NCI-H69 (cell line): ENCODE results near the gene DNAJC11.
A peak's percentile ranks its signal among the peaks of the same experiment; 100 is the strongest.
"Not testable (repeated sequence)": the region's sequence is repeated elsewhere in the genome, so short reads cannot be mapped to it uniquely, and the experiment has no call there.

Experiments used
- DNase-seq: peaks from one replicate; lab custom pipeline; 2025; lab: John Stamatoyannopoulos, UW

Gene DNAJC11

DNA sequence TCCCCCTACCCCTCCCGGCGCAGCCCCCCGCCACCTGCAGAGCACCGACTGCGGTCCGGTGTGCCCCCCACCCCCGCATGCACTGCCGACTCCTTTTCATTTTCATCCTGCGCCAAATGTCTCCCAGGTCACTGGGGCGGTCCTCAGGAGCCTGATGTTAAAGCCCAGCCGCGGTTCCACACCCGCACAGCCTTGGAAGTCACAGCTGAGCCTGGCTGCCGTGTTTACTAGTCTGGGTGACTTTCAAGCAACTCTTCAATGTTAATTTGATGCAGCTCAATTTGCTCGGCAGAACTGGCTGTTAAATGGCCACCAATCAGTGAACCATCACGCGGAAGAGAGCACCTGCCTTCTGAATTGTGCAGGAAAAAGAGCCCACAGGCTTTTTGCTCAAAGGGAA lies 49.7 kb downstream of the DNAJC11 start:
- no peak for DNase-seq

DNA sequence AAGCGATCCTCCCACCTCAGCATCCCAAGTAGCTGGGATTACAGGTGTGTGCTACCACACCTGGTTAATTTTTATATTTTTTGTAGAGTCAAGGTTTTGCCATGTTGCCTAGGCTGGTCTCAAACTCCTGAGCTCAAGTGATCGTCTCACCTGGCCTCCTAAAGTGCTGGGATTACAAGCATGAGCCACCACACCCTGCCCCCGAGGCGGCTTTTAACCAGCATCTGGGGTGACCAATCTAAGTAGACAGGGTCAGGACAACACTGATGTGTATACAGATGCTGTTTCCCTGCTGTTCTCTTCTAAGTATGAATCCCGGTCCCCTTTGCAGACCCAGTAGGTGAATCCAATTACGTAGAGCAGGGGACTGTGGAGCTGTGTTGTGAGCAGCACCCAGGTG lies 53.1 kb downstream of the DNAJC11 start:
- peak; percentile 5 for DNase-seq

DNA sequence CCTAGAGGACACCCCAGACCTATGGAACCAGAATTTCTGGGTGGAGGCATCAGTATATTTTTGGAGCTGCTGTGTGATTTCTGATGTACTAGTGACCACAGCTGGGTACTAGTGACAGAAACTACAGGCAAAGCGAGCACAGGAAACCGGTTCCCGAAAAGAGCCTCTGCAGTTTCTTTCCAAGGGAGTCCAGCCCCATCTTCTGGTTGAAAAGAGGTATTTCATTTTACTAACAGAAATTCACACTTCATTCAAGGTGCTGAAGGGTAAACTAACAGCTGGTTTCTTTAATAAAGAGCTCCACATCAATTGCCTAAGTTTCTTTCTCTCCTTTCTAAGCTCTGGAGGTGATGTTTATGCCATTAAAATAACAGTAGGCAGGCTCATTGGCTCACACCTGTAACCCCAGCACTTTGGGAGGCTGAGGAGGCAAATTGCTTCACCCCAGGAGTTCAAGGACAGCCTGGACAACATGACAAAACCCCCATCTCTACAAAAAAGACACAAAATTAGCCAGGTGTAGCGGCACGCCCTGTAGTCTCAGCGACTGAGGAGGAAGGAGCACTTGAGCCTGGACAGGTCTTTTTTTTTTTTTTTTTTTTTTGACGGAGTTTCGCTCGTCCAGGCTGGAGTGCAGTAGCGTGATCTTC lies 55.0 kb downstream of the DNAJC11 start:
- DNase-seq = peak; percentile 45

DNA sequence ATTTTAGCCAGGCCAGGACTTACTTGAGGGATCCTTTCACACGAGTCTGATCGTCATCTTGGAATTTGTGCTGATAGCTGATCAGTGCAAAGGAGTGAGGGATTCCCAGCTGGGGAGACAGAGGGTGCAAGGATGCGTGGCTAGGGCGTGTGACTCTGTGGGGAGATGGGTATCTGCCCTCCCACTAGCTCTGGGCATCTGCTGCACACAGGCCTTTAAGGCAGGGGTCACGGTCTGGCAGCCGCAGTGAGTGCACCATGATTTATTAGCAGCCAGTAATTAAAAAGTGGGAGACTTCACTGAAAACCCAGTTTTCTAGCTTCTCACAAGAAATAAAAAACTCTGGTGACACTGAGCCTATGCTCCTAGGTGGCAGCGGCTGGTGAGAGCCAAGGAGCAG lies 56.6 kb downstream of the DNAJC11 start:
- no peak for DNase-seq

DNA sequence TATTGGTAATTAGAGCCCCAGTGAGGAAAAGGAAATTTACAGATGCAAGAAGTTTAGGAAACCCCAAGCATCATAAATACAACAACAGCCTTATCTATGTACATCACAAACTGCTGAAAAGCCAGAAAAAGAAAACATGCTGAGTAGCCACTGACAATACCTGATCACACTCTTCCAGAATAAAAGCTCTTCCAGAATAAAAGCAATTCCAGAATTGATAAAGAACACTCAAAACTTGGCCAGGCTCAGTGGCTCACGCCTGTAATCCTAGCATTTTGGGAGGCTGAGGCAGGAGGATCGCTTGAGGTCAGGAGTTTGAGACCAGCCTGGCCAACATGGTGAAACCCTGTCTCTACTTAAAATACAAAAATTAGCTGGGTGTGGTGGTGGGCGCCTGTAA lies 60.7 kb downstream of the DNAJC11 start:
- DNase-seq = not testable (repeated sequence)

DNA sequence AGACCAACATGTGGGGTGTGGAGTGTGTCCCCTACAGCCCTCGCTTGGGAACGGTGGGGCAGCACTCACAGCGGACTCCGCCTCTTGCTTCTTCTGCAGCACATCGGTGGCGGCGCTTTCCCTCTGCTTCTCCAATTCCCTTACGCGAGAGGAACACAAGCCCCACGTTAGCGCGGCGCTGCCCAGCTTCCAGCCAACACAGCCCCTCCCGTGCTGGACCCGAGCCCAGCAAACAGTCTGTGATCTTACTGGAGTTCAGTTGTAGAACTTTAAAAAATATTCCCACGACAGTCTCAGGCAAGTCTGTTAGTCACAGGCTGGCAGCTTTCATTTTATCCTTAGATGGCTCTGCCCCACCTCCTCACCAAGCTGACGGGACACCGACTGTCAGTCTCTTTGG lies 63.4 kb downstream of the DNAJC11 start:
- DNase-seq = no peak

DNA sequence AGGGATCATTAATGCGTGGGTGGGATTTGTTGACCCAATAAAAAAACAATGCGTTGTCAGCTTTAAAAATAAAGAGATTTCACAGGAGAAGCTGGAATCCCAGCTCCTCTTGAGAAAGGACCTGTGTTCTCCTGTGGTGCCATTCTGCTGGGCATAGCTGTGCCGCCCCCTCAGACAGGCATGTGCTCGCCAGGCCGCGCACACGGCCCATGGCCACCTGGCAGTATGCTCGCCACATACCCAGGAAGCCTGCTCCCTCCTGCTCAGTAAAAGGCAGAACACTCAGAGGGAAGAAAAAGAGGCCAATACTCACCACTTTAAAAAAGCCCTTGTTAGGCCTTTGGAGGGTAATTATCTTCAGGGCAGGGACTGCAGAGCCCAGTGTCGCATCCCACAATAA lies 63.8 kb downstream of the DNAJC11 start:
- DNase-seq = no peak

DNA sequence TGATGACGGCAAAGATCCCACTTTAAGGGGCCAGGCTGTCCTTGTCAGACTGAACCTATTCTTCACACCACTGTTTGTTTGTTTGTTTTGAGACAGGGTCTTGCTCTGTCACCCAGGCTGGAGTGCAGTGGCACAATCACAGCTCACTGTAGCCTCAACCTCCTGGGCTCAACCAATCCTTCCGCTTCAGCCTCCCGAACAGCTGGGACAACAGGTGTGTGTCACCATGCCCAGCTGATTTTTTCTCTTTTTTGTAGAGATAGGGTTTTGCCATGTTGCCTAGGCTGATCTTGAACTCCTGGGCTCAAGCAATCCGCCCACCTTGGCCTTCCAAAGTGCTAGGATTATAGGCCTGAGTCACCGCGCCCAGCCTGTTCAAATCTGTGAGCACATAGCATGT lies 64.8 kb downstream of the DNAJC11 start:
- not testable (repeated sequence) for DNase-seq

DNA sequence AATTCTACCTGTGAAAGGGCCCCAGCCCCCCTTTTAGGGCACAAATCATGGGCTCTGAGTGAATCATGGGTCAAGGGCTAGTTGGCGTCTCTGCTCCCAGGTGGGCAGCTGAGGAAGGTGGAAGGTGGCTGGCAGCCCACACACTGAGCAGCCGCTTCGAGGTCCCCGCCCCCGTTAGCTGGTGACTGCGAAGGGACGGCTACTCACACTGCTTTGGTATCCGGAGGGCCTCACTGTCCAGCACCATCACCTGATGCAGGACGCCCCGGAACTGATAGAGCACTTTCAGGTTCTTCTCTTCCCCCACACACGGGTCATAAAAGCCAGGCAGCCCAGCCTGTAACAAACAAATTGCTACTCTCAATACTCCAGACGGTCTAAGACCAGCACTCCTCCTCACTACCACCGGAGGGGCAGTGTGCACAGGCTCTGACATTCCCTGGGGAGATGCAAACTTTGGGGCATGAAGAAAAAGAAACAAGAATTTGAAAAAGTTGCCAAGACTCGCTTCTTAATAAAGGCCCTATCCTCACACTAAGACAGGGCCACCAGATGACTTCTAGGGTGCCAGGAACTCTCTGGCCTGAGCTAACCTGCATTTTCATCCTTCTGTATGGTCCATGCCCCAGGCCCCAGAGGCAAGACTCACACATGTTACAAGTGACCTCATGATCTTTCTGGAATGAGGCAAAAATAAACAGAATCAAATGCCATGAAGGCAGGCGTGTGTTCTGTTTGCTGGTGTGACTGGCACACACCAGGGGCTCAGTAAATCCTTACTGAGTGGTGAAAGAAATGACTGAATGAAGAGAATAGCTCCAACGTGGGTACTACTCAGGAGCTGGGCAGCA lies 65.5 kb downstream of the DNAJC11 start:
- DNase-seq = no peak

DNA sequence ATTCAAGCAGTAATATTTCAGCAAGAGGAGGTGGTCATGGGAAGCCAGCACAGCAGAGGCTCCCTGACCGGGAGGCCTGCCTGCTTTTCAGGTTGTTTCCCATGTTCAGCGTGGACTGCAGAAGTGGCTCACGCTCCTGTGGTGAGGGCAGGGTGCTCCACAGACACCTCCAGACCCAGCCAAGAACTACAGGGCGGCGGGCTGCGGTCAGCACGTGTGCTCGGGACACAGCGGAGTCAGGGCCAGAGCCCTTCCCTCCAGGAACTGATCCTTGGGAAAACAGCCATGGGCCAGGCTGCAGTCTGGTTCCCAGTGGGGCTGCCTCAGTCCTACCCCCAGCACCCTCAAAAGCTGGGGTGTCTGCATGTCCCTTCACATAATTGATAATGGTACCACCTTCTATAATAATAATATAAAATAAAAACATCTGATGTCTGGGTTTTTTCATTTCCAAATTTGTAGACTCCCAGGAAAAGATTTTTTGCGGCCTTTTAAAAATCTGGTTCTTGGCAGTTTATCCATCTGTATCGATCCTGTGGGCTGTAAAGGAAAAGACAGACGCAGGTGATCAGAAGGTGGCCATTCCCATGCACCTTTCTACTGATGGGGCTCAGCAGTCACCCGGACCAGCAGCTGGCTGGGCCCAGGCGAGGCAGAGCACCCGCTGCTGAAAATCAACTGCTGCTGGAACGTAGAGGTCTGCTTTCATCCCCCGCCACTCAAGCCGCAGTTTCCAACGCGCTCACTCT lies 66.3 kb downstream of the DNAJC11 start:
- DNase-seq = no peak

DNA sequence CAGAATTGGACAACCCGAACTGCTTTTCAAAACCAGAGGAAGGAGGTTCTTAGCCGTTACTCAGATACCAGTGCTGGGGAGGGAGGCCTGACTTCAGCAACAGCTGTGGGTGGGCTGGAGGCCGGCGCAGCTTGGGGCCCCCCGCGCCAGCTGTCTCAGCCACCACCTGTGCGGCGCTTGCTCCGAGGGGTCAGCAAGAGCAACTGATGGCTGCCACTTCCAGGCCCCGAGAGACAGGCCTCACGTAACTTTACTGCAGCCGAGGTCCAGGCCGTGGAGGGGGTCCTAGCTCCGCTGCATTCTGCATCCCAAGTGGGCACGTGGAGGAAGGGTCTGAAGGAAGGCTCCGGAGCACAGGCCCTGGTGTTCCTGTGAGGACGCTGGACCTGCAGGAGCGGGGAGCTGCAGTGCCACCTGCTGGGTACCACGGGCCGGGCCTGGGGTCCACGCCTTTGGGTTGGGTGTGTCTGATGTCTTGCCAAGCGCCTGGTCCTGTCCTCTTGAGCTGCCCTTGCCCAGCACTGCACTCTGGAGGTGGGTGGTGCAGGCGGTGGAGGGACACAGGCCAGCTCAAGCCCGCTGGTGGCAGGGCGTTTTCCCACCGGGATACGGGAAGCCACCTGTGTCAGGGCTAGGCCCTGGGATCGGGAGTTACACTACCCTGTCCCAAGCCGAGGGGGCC lies 67.1 kb downstream of the DNAJC11 start:
- DNase-seq = peak; percentile 2

DNA sequence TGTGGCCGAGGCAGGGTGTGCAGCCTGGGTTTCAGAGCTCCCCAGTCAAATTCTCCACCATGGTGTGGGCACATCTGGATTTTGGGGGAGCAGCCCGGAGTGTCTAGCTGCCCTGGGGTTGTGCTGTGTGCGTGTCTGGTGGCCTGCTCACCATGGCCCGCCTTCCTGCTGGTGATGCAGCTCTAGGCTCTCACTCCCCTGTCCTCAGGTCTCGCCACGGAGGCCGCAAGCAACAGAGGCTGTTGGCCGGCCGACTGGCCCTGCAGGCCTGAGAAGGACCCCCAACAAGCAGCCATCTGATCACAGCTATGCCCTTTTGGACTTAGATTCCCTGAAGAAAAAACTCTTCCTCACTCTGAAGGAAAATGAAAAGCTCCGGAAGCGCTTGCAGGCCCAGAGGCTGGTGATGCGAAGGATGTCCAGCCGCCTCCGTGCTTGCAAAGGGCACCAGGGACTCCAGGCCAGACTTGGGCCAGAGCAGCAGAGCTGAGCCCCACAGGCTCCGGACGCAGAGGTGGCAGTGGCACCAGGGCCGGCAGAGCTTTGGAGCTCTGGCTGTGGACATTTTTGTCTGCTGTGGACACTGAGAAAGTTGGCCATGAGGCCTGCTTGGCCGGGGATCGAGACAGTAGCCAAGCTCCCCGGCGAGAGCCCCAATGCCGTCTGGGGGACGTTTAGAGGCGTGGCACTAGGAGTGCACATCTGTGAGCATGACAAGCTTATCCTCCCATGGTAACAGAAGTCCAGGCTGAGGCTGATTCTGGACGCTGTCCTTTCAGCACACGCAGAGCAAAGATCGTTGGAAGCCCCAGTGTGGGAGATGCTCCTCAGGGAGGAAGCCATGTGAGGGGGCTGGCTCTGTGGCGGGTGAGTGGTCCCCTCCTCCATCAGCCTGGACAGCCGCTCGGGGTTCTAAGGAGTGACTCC lies 68.8 kb downstream of the DNAJC11 start:
- no peak for DNase-seq

DNA sequence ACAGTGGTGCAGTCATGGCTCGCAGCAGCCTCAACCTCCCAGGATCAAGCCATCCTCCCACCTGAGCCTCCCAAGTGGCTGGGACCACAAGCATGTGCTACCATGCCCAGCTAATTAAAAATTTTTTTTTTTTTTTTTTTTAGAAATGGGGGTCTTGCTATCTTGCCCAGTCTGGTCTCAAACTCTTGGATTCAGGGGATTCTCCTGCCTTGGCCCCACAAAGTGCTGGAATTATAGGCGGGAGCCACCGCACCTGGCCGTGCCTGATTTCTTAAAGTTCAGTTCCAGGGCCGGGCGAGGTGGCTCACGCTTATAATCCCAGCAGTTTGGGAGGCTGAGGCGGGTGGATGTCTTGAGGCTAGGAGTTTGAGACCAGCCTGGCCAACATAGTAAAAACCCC lies 70.6 kb downstream of the DNAJC11 start:
- DNase-seq = no peak

DNA sequence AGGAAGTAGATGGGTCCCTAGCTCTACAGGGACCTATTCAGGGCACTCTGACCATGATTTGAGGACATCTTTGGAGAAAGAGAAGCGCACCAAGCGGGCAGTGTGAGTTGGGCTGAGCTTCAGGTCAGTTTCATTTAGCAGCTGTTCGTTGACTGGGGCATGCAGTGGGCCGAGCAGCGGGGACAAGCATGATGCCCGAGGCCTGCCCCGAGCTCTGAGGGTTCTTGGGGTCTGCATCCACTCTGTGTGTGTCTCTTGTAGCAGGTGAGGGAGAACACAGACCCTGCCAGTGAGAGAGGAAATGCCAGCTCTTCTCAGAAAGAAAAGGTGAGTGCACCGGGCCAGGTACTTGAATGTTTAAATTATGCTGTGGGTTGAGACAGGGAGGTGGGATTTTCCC lies 71.6 kb downstream of the DNAJC11 start:
- DNase-seq = no peak

DNA sequence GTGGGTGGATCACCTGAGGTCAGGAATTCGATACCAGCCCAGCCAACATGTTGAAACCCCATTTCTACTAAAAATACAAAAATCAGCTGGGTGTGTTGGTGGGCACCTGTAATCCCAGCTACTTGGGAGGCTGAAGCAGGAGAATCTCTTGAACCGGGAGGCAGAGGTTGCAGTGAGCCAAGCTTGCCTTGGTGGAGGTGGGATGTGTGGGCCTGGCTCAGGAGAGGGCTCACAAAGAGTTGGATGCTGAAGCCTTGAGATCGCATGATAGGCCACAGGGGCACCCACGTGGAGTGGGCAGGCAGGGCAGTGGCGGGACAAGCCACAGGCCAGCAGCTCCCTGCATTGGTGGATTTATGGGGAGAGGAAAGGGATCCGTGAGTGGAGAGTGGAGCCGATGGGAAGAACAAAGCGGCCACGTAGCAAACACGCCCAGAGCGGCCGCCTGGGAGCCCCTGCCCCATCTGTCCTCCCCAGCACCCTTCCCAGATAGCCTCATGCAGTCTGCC lies 72.6 kb downstream of the DNAJC11 start:
- DNase-seq = no peak

DNA sequence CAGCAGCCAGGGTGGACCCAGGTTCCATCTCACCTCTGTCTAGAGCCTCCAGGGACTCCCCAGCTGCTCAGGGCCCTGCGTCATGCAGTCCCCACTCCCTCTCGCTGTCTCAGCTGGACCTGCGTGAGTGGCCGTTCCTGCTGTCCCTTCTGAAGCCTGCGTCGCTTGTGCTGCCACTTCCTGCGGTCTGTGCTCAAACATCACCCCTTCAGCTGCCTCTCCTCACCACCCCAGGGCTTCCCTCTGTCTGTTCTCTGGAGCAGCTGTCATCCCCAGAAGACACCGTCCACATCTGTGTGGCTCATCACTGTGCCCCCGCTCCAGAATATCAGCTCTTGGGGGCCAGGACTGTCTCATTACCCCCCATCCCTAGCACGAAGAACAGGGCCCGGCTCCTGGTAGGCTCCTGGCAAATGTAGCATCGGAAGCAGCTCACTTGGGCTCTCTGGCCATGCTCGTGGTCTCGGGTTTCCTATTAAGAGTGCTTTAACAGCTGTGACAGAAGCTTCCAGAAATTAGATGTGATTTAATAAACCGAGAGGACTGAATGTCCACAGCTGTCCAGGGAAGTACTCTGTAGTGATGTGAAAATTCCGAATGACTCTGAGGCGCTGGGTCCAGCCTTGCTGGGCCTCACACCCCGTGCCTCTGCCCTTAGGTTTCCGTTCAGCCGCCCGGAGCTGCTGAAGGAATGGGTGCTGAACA lies 73.6 kb downstream of the DNAJC11 start:
- DNase-seq = no peak

DNA sequence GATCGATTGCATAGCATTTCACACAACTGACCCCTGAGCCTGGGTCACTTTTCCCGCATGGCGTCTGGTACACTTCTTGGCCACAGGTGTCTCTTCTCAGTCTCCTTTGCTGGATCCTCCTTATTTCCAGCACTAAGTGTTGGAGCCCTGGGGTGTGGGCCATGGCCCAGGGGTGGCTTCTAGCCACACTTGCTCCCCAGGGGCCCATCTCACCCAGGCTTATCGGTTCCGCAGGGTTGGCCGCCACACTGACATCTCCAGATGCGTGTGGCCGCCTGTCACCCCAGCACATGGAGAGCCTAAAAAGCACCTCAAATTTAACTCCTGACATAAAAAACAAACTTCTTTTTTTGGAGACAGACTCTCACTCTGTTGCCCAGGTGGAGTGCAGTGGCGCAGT lies 74.6 kb downstream of the DNAJC11 start:
- no peak for DNase-seq

DNA sequence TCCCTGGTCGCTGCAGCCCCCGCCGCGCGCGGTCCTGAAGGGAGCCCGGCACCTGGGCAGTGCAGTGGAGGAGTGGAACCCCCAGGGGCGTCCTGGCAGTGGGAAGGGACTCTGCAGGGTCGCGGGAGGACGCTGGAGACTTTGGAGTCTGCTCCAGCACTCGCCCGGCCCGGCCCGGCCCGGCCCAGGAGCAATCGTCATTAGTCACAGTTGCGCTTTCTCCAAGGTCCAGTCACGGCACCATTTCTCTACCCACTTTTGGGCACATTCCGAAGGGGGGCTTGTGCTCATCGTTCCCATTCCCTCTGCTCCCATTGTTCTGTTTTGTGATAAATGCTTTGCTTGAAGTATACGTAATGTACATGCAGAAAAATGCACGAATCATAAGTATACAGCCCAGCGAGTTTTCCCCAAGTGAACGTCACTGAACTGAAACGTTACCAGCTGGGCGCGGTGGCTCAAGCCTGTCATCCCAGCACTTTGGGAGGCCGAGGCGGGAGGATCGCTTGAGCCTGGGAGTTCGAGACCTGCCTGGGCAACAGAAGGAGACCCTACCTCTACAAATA lies 75.9 kb downstream of the DNAJC11 start:
- no peak for DNase-seq

DNA sequence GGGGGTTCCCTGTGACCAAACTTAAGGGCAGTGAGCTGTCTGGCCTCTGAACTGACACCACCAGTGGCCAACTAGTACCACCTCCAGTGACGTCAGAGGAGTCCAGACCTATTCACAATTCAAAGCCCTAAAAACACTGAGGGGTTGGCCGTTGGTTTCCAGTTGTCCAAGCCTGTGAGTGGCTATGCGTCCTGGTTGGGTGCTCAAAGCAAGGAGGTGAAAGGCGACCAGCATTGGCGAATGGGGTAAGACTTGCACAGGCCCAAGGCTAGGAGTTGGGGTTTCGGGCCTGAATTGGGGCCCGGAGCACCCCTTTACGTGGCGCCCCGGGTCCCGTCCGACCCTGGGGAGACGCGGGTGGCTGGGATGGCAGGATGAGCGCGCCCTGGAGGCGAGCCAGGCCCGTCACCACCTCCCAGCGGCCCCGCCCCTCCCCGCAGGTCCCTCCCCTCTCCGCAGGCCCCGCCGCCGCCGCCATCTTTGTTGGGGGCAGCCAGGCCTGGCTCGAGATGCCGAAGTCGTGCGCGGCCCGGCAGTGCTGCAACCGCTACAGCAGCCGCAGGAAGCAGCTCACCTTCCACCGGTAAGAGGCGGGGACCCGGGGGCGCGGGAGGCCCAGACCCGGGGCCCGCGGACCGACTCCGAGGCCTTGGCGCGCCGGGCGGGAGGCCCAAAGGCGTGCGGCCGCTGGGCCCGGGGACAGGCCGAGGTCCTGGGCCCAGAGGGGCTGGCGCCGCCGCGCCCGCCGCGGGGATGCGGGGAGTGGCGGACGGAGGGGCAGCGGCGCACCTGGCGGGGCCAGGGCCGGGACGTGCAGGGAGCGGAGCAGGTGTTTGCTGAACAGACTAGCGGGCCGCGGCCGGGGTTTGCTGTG lies 76.7 kb downstream of the DNAJC11 start, which contains the start of gene THAP3:
Gene THAP3 (plus strand): TSS at position 159 of the 874 bp plus-strand sequence. CDS start 351 bp downstream, at position 510.
- peak; percentile 82 for DNase-seq
